GM11168 (cell line): Measurements from ENCODE around the gene FPR1.
"Not testable (repeated sequence)": the region's sequence is repeated elsewhere in the genome, so short reads cannot be mapped to it uniquely, and the experiment has no call there.

Experiments used
- in situ Hi-C: fragments of 300-500 bp; cut with MboI; formaldehyde crosslinking; loops from one replicate; pipeline ENCODE4 v1.12.0; 2022; ENCODE audit warnings: low sequenced_read_pairs; ENCODE audit not compliant: unreplicated experiment

Gene FPR1

GRCh38 chr19:51739466-51740213, 12.0 kb downstream of the FPR1 start:
- in situ Hi-C loops = no loop called here

- in situ Hi-C loops = not testable (repeated sequence)
Measured at GRCh38 chr19:51738523-51738922, 13.2 kb downstream of the FPR1 start.

GRCh38 chr19:51737924-51738323, 13.8 kb downstream of the FPR1 start:
- in situ Hi-C loops = no loop called here

- in situ Hi-C loops = no loop called here
Measured at GRCh38 chr19:51737389-51737788, 14.3 kb downstream of the FPR1 start.

- in situ Hi-C loops = no loop called here
Measured at GRCh38 chr19:51735759-51736449, 15.8 kb downstream of the FPR1 start.

GRCh38 chr19:51733742-51734522, 17.7 kb downstream of the FPR1 start:
- in situ Hi-C loops = no loop called here

- in situ Hi-C loops = no loop called here
Measured at GRCh38 chr19:51729781-51730180, 21.9 kb downstream of the FPR1 start.

GRCh38 chr19:51727349-51727880, 24.3 kb downstream of the FPR1 start:
- in situ Hi-C loops = no loop called here

- in situ Hi-C loops = no loop called here
Measured at GRCh38 chr19:51726049-51726448, 25.6 kb downstream of the FPR1 start.

- in situ Hi-C loops = no loop called here
Measured at GRCh38 chr19:51724543-51724942, 27.1 kb downstream of the FPR1 start.

- in situ Hi-C loops = no loop called here
Measured at GRCh38 chr19:51722492-51722891, 29.2 kb downstream of the FPR1 start.

GRCh38 chr19:51721905-51722304, 29.8 kb downstream of the FPR1 start:
- in situ Hi-C loops = no loop called here

GRCh38 chr19:51719251-51719988, 32.3 kb downstream of the FPR1 start:
- in situ Hi-C loops = no loop called here

- in situ Hi-C loops = no loop called here
Measured at GRCh38 chr19:51716925-51717324, 34.8 kb downstream of the FPR1 start.

- in situ Hi-C loops = no loop called here
Measured at GRCh38 chr19:51715850-51716249, 35.8 kb downstream of the FPR1 start.

GRCh38 chr19:51714848-51715247, 36.8 kb downstream of the FPR1 start:
- in situ Hi-C loops = no loop called here

GRCh38 chr19:51713319-51714285, 38.1 kb downstream of the FPR1 start:
- in situ Hi-C loops = no loop called here

GRCh38 chr19:51712461-51713081, 39.1 kb downstream of the FPR1 start:
- in situ Hi-C loops = no loop called here

GRCh38 chr19:51711702-51712101, 40.0 kb downstream of the FPR1 start:
- in situ Hi-C loops = no loop called here
